ENCODE data around the gene EPAS1. TPM values are rescaled to one million over a fixed set of nuclear protein-coding genes. Genes with fewer than 3 reads are reported as not detected.

The EPAS1 gene
- total RNA-seq, 1 experiment from 2014 or later = 8.5 TPM

DNA sequence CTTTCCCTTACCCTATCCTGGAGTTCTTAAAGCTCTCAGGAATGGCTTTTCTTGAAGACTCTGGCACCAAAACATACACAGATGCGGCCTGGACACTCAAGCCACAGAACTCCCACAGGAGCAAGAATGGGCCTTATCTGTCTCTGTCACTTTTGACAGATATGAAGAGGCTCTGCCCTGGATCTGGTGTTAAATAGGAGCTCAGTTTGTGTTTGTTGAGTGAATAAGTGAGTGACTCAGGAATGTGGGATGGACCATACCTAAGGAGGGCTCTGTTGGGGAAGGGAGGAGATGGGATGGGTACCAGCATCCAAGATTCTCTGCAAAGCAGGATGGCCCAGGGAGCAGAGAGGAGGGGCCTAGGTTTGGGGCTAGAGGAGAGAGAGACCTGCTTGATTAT, 33.9 kb upstream of the EPAS1 start:
- TF ChIP-seq, protein P1, sequence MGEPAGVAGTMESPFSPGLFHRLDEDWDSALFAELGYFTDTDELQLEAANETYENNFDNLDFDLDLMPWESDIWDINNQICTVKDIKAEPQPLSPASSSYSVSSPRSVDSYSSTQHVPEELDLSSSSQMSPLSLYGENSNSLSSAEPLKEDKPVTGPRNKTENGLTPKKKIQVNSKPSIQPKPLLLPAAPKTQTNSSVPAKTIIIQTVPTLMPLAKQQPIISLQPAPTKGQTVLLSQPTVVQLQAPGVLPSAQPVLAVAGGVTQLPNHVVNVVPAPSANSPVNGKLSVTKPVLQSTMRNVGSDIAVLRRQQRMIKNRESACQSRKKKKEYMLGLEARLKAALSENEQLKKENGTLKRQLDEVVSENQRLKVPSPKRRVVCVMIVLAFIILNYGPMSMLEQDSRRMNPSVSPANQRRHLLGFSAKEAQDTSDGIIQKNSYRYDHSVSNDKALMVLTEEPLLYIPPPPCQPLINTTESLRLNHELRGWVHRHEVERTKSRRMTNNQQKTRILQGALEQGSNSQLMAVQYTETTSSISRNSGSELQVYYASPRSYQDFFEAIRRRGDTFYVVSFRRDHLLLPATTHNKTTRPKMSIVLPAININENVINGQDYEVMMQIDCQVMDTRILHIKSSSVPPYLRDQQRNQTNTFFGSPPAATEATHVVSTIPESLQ (CRISPR knock-in tag; IDR thresholded peaks at IDR 0.05) = no peak
- TF ChIP-seq, protein P2, sequence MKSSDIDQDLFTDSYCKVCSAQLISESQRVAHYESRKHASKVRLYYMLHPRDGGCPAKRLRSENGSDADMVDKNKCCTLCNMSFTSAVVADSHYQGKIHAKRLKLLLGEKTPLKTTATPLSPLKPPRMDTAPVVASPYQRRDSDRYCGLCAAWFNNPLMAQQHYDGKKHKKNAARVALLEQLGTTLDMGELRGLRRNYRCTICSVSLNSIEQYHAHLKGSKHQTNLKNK (CRISPR knock-in tag; IDR thresholded peaks at IDR 0.05) = no peak
- ATAC-seq (no peak), DNase-seq (ENCODE audit: low spot score) (no peak)
- H3K27me3 Mint-ChIP-seq (ENCODE audit: low read depth) = no peaks in the 10 kb centered on the region
- CTCF ChIA-PET = no interaction called here
- POLR2A ChIA-PET = no interaction called here
- H3K4me1 Mint-ChIP-seq = no peaks in the 10 kb centered on the region
- H3K9me3 Mint-ChIP-seq = 0 out of 2 replicates have a peak, but pooled peaks cover 5% of the 10 kb centered on the region
- H3K27ac Mint-ChIP-seq = no peak overlapping the region
- no peaks in the 10 kb centered on the region for H3K36me3 Mint-ChIP-seq
- no peak overlapping the region for H3K4me3 Mint-ChIP-seq

DNA sequence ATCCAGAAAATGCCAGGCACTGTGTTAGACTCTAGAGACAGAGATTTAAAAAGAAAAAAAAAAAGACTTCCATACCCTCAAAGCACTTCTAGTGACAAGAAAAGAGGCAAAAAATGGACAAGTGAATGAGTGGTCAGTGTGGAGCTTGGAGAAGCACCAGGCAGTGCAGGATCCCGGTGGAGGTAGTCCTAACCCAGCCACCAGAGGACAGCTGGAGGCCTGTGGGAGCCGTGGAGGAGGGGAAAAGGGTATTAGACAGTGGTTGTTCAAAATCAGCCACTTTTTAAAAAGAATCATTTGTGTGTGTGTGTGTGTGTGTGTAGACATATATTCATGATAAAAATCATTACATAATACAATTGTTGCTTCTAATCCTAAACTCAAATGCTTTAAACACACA, 32.8 kb upstream of the EPAS1 start:
- no peak for DNase-seq (ENCODE audit: low spot score)
- H3K27me3 Mint-ChIP-seq (ENCODE audit: low read depth) = no peaks in the 10 kb centered on the region
- no peaks in the 10 kb centered on the region for H3K9me3 Mint-ChIP-seq
- no peak for ATAC-seq
- H3K4me3 Mint-ChIP-seq = no peak overlapping the region
- H3K4me1 Mint-ChIP-seq = peaks cover 1% of the 10 kb centered on the region; the same call in 1 of the 2 replicates
- H3K27ac Mint-ChIP-seq = no peak overlapping the region
- no peaks in the 10 kb centered on the region for H3K36me3 Mint-ChIP-seq
- ChIA-PET CTCF (no interaction called here), POLR2A (interaction anchor here (0.6 kb wide), 1 partner anchor 31 kb away, joined by 3 read pairs; no protein-coding TSS in a partner anchor)
- no peak for TF ChIP-seq TEAD1 (CRISPR knock-in tag; IDR thresholded peaks at IDR 0.05)
- TF ChIP-seq ZNF232 (CRISPR knock-in tag; IDR thresholded peaks at IDR 0.05) = no peak
- no peak for TF ChIP-seq FOXJ3 (CRISPR knock-in tag; IDR thresholded peaks at IDR 0.05; ENCODE audit: borderline replicate concordance)

DNA sequence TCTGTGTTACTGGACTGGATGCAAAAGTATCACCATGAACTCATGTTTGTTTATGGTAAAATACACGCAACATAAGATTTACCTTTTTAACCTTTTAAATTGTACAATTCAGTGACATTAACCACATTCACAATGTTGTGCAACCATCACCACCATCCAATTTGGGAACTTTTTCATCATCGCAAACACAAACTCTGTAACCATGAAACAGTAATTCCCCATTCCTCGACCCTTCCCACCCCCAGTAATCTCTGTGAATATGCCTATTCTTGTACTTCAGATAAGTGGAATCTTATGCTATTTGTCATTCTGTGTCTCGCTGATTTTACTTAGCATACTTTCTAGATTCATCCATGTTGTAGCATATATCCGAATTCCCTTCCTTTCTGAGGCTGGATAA, 31.1 kb upstream of the EPAS1 start:
- no peak overlapping the region for H3K4me3 Mint-ChIP-seq
- ChIA-PET CTCF (no interaction called here), POLR2A (no interaction called here)
- peaks cover 12% of the 10 kb centered on the region for H3K4me1 Mint-ChIP-seq
- no peaks in the 10 kb centered on the region for H3K36me3 Mint-ChIP-seq
- no peak for DNase-seq (ENCODE audit: low spot score)
- ATAC-seq = no peak
- H3K9me3 Mint-ChIP-seq = no peaks in the 10 kb centered on the region
- TF ChIP-seq, protein P3, sequence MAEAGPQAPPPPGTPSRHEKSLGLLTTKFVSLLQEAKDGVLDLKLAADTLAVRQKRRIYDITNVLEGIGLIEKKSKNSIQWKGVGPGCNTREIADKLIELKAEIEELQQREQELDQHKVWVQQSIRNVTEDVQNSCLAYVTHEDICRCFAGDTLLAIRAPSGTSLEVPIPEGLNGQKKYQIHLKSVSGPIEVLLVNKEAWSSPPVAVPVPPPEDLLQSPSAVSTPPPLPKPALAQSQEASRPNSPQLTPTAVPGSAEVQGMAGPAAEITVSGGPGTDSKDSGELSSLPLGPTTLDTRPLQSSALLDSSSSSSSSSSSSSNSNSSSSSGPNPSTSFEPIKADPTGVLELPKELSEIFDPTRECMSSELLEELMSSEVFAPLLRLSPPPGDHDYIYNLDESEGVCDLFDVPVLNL (CRISPR knock-in tag; IDR thresholded peaks at IDR 0.05; ENCODE audit: borderline replicate concordance, low read depth) = no peak
- H3K27ac Mint-ChIP-seq = no peak overlapping the region
- no peaks in the 10 kb centered on the region for H3K27me3 Mint-ChIP-seq (ENCODE audit: low read depth)

DNA sequence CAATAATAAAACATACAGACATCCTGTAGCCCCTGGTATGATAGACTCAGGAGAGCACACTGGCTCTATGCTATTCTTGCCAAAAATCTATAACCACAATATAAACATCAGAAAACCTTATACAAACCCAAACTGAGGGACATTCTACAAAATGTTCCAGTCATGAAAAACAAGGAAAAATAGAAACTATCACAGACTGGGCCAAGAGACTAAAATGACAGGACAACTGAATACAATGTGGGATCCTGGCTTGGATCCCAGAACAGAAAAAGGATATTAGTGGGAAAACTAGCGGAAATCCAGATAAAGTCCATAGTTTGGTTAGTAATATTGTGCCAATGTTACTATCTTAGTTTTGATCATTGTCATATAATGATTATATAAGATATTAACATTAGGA, 29.6 kb upstream of the EPAS1 start:
- Mint-ChIP-seq H3K4me3 (no peak overlapping the region), H3K27me3 (ENCODE audit: low read depth) (no peaks in the 10 kb centered on the region; the same call in 1 of the 2 replicates), H3K27ac (no peak overlapping the region), H3K4me1 (peaks cover 12% of the 10 kb centered on the region), H3K36me3 (no peaks in the 10 kb centered on the region), H3K9me3 (no peaks in the 10 kb centered on the region)
- ATAC-seq = no peak
- no peak for DNase-seq (ENCODE audit: low spot score)
- TF ChIP-seq, protein P4, sequence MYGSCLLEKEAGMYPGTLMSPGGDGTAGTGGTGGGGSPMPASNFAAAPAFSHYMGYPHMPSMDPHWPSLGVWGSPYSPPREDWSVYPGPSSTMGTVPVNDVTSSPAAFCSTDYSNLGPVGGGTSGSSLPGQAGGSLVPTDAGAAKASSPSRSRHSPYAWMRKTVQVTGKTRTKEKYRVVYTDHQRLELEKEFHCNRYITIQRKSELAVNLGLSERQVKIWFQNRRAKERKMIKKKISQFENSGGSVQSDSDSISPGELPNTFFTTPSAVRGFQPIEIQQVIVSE (CRISPR knock-in tag; IDR thresholded peaks at IDR 0.05; ENCODE audit: borderline replicate concordance) = no peak
- TF ChIP-seq, protein P5, sequence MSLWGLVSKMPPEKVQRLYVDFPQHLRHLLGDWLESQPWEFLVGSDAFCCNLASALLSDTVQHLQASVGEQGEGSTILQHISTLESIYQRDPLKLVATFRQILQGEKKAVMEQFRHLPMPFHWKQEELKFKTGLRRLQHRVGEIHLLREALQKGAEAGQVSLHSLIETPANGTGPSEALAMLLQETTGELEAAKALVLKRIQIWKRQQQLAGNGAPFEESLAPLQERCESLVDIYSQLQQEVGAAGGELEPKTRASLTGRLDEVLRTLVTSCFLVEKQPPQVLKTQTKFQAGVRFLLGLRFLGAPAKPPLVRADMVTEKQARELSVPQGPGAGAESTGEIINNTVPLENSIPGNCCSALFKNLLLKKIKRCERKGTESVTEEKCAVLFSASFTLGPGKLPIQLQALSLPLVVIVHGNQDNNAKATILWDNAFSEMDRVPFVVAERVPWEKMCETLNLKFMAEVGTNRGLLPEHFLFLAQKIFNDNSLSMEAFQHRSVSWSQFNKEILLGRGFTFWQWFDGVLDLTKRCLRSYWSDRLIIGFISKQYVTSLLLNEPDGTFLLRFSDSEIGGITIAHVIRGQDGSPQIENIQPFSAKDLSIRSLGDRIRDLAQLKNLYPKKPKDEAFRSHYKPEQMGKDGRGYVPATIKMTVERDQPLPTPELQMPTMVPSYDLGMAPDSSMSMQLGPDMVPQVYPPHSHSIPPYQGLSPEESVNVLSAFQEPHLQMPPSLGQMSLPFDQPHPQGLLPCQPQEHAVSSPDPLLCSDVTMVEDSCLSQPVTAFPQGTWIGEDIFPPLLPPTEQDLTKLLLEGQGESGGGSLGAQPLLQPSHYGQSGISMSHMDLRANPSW (CRISPR knock-in tag; conservative IDR thresholded peaks at IDR 0.05; ENCODE audit: low read depth) = no peak
- POLR2A ChIA-PET = no interaction called here
- CTCF ChIA-PET = no interaction called here

DNA sequence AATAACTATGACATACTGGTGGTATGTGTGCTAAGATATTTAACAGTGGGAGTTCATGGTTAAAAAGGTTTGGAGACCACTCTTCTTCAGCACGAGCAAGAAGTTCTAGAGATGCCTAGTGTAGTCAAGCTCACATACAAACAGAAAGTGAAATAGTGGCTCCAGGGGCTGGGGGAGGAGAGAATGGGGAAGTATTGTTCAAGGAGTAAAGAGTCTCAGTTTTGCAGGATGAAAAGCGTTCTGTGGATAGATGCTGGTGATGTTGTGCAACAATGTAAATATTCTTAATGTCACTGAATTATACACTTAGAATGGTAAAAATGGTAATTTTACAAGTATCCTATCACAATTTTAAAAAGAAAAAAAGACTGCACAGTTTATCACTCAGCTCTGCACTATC, 29.0 kb upstream of the EPAS1 start:
- ChIA-PET CTCF (no interaction called here), POLR2A (no interaction called here)
- DNase-seq (ENCODE audit: low spot score) = no peak
- Mint-ChIP-seq H3K27ac (no peak overlapping the region), H3K36me3 (no peaks in the 10 kb centered on the region), H3K9me3 (no peaks in the 10 kb centered on the region), H3K4me1 (peaks cover 12% of the 10 kb centered on the region), H3K4me3 (no peak overlapping the region), H3K27me3 (ENCODE audit: low read depth) (no peaks in the 10 kb centered on the region; the same call in 1 of the 2 replicates)
- no peak for ATAC-seq
- TF ChIP-seq, protein P6, sequence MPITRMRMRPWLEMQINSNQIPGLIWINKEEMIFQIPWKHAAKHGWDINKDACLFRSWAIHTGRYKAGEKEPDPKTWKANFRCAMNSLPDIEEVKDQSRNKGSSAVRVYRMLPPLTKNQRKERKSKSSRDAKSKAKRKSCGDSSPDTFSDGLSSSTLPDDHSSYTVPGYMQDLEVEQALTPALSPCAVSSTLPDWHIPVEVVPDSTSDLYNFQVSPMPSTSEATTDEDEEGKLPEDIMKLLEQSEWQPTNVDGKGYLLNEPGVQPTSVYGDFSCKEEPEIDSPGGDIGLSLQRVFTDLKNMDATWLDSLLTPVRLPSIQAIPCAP (CRISPR knock-in tag; IDR thresholded peaks at IDR 0.05) = no peak
- TF ChIP-seq ZNF138 (CRISPR knock-in tag; conservative IDR thresholded peaks at IDR 0.05) (no peak), GRHL2 (CRISPR knock-in tag; IDR thresholded peaks at IDR 0.05; ENCODE audit: insufficient replicate concordance, severe bottlenecking) (no peak), RORB (CRISPR knock-in tag; IDR thresholded peaks at IDR 0.05) (no peak)
- TF ChIP-seq, protein P3 (CRISPR knock-in tag; IDR thresholded peaks at IDR 0.05; ENCODE audit: borderline replicate concordance, low read depth) = no peak
- TF ChIP-seq, protein P7, sequence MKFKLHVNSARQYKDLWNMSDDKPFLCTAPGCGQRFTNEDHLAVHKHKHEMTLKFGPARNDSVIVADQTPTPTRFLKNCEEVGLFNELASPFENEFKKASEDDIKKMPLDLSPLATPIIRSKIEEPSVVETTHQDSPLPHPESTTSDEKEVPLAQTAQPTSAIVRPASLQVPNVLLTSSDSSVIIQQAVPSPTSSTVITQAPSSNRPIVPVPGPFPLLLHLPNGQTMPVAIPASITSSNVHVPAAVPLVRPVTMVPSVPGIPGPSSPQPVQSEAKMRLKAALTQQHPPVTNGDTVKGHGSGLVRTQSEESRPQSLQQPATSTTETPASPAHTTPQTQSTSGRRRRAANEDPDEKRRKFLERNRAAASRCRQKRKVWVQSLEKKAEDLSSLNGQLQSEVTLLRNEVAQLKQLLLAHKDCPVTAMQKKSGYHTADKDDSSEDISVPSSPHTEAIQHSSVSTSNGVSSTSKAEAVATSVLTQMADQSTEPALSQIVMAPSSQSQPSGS (CRISPR knock-in tag; IDR thresholded peaks at IDR 0.05; ENCODE audit: borderline replicate concordance, low read depth) = no peak
- TF ChIP-seq, protein P8, sequence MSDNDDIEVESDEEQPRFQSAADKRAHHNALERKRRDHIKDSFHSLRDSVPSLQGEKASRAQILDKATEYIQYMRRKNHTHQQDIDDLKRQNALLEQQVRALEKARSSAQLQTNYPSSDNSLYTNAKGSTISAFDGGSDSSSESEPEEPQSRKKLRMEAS (CRISPR knock-in tag; IDR thresholded peaks at IDR 0.05) = no peak

Data from WTC11 (cell line).